ENCODE results near the gene RANBP1. TPM values are rescaled to one million over a fixed set of nuclear protein-coding genes. Genes with fewer than 3 reads are reported as not detected.

The RANBP1 gene
- total and polyA plus RNA-seq, 2 of the 8 experiments (the other 6 are each of a cell fraction or from before 2014, with no cell fraction given): 343 to 484 TPM

- Histone ChIP-seq H2BK5ac (ENCODE audit: low read depth, low read length) (no peak overlapping the region), H3K27ac (ENCODE audit: low read depth, low read length) (no peak overlapping the region), H3K4ac (replicated peaks; ENCODE audit: insufficient read length, low read depth, low read length) (no peak overlapping the region), H2BK120ac (replicated peaks; ENCODE audit: low read depth, low read length) (no peak overlapping the region), H3K4me3 (ENCODE audit: extremely low read depth in 1 of 4, insufficient read depth in 2 of 4, low read depth in 3 of 4, low read length in 4 of 4) (no peak overlapping the region), H3K23me2 (ENCODE audit: low read depth, low read length) (no peaks in the 10 kb centered on the region), H3K4me1 (replicated peaks in 1 of 4; ENCODE audit: control insufficient read depth in 3 of 4, insufficient read depth in 4 of 4, low read length in 3 of 4) (peaks cover 0 to 7% (median 4%) of the 10 kb centered on the region in 4 experiments; a peak in 4 of 7 replicates), H3K56ac (replicated peaks; ENCODE audit: insufficient read length, low read depth, low read length) (no peak overlapping the region), H3K79me1 (ENCODE audit: low read depth, low read length) (no peaks in the 10 kb centered on the region), H3K79me2 (ENCODE audit: control insufficient read depth in 1 of 2, insufficient read depth in 2 of 2, low read length in 2 of 2) (no peaks in the 10 kb centered on the region), H2AK5ac (ENCODE audit: low read depth, low read length) (no peak overlapping the region), H4K20me1 (replicated peaks in 1 of 2; ENCODE audit: control insufficient read depth in 1 of 2, insufficient read depth in 2 of 2, low read length in 2 of 2) (no peaks in the 10 kb centered on the region), H2BK12ac (ENCODE audit: low read depth, low read length) (no peak overlapping the region), H2BK20ac (ENCODE audit: low read length) (no peak overlapping the region), H3K23ac (ENCODE audit: insufficient read length) (no peak overlapping the region), H4K5ac (ENCODE audit: insufficient read length, low read depth, low read length) (no peak overlapping the region), H3K36me3 (ENCODE audit: control insufficient read depth in 2 of 4, insufficient read depth in 4 of 4, low read length in 3 of 4) (no peaks in the 10 kb centered on the region), H4K8ac (ENCODE audit: extremely low read depth, insufficient read depth, low read length) (no peak overlapping the region; the same call in 1 of the 2 replicates), H2BK15ac (ENCODE audit: low read length) (no peak overlapping the region), H3K14ac (ENCODE audit: insufficient read length) (no peak overlapping the region), H3K9me3 (ENCODE audit: insufficient read depth in 2 of 2, low read depth in 1 of 2, low read length in 1 of 2) (no peaks in the 10 kb centered on the region), H4K91ac (replicated peaks; ENCODE audit: insufficient read length, low read length) (no peak overlapping the region), H3K4me2 (ENCODE audit: insufficient read depth in 1 of 2, low read depth in 2 of 2, low read length in 2 of 2) (no peak overlapping the region), H3K27me3 (replicated peaks in 1 of 4; ENCODE audit: control insufficient read depth in 3 of 4, extremely low read depth in 1 of 4, insufficient read depth in 3 of 4, low read length in 3 of 4) (no peaks in the 10 kb centered on the region), H3K9ac (replicated peaks in 1 of 4; ENCODE audit: extremely low read depth in 1 of 4, low read depth in 3 of 4, low read length in 3 of 4) (no peak overlapping the region), H2AFZ (ENCODE audit: low read length) (no peak overlapping the region), H3K18ac (ENCODE audit: extremely low read depth, low read length) (no peak overlapping the region)
- 72% methylated on average over 9 of the region's 14 CpGs; no CpG with 5 or more reads in 1 of the 2 experiments for WGBS, 2 experiments (ENCODE audit: extremely low coverage in 1 of 2, insufficient coverage in 1 of 2, insufficient read length in 1 of 2, insufficient replicate concordance in 2 of 2, low coverage in 1 of 2, low lambda C conversion rate in 2 of 2, missing lambda C conversion rate in 1 of 2)
- ChIA-PET POLR2A (ENCODE audit: partially characterized antibody) (interaction anchor here (0.8 to 2.4 kb wide), 4 partner anchors 24 to 134 kb away, joined by 3 to 5 read pairs (median 4); partner anchors contain the start of gene TANGO2), CTCF (ENCODE audit: partially characterized antibody) (interaction anchor here (0.6 to 7.7 kb wide), 18 partner anchors 10 to 655 kb away, joined by 3 to 98 read pairs (median 4); no protein-coding TSS in a partner anchor)
- DNase-seq (ENCODE audit: low read depth in 1 of 2, low spot score in 2 of 2): no peak
- TF ChIP-seq EZH2 (IDR thresholded peaks at IDR 0.05; ENCODE audit: low read depth, low read length, severe bottlenecking) (no peak), ZNF274 (IDR thresholded peaks at IDR 0.05; ENCODE audit: borderline replicate concordance, extremely low read depth, low read length) (no peak), CTCF (IDR thresholded peaks at IDR 0.05; ENCODE audit: control extremely low read depth in 1 of 3, insufficient read depth in 1 of 3, low read depth in 1 of 3, low read length in 3 of 3) (peak in 2 of 3 experiments; percentile 1 to 23; a peak in 2 of 4 replicates), BCL11A (IDR thresholded peaks at IDR 0.05; ENCODE audit: low read depth in 2 of 2, low read length in 2 of 2) (no peak), NRF1 (IDR thresholded peaks at IDR 0.05; ENCODE audit: low read depth, low read length) (no peak)
- no peak for FAIRE-seq
Measured at GRCh38 chr22:20154602-20155187, 38.8 kb downstream of the RANBP1 start.

Data from H1 (cell line).